CD4-positive, alpha-beta T cell treated with Interleukin-6 for 4 hours (primary cell): Measurements from ENCODE around the gene PDS5B.

Experiments
- DNase-seq: peaks from one replicate; pipeline ENCODE4 v3.0.0-alpha.2; 2020; ENCODE audit warnings: mixed read lengths

Gene PDS5B

GRCh38 chr13:32589471-32589870, 3.2 kb downstream of the PDS5B start:
- no peak for DNase-seq

GRCh38 chr13:32590266-32590665, 4.0 kb downstream of the PDS5B start:
- DNase-seq, result no peak

DNA sequence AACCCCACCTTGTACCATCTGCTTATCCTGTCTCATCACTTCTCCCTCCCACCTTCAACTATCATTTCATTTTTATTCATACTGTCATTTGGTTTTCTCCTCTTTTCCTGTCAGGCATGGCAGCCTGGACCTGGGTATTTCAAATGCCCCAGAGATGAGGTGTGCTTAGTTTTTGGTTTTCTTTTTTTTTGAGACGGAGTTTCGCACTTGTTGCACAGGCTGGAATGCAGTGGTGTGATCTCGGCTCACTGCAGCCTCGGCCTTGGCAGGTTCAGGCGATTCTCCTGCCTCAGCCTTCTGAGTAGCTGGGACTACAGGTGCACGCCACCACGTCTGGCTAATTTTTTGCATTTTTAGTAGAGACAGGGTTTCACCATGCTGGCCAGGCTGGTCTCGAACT, 5.8 kb downstream of the PDS5B start:
- no peak for DNase-seq

DNA sequence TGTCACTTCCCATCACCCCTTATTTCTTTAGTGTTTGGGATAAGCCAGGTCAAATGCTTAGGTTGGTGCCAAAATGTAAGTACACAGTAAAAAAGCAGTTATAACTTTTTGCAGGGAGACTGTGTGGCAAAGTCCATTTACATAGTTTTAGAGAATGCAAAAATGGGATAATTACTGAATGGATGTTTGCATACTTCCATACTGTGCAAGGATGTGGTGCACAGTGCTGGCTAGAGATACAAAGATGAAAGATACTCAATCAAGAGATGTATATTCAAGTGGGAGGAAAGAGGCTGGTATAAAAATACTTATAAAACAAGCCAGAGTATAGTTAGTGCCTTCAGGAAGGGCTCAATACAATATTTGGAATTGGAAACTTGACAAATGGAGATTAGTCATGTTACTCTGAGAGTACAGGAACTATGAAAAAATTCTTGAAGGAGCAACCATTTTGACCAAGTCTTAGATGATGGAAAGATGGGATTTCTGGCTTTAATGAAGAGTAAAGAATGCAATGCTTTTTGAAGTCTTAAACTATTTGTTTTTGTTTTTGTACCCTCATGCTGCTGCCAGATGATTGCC, 8.0 kb downstream of the PDS5B start:
- DNase-seq, result no peak

DNA sequence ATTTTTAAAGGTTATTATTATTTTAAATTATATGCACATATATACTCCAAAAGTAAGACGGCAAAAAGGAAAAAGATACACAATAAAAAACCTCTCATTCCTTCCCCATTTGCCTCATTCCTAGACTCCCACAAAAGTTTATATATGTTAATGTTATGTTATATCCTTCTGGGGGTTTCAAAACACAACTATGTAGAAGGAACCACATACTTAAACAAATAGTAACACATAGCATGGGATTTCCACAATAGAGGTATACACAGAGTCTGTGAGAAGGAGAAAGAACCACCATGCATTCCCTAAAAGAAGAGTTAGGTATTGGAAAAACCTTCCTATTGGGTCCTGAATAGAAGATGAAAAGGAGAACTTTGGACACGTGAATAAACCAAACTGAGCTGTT, 9.1 kb downstream of the PDS5B start:
- DNase-seq, result no peak

DNA sequence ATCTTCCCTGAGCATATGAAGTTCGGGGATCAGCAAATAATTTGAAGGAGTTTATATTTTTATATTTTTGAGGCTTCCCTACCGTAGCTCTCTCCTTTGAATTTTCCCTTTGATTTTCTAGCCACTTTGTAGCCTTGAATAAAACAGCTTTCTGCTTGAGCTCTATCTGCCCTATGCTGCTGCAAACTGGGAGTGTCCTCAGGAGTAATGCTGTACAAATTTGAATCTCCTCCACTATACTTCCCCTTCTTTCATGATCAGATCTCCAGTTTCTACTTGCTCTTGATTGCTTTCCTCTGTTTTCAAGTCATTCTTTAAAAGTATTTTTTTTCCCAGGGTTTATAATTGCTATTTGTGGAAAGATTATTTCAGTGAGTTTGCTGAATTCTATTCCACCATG, 14.6 kb downstream of the PDS5B start:
- DNase-seq, result no peak

DNA sequence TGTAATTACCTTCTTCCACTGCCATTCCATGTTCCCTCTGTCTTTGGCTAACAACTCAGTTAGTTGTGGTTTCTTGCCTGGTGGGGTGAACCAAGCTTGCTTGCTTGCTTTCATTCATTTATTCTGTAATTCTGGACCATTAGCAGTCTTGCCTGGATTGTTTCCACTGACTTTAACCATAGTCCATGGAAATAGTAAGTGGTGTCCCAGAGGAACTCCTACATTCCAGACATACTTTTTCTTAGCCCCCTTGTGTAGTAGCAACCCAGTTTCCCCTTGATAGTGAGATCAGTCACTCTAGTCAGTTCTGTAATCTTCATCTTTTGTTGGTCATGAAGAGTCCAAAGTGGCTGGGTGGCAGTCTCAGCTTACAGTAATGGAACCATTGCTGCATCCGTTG, 23.2 kb downstream of the PDS5B start:
- no peak for DNase-seq

DNA sequence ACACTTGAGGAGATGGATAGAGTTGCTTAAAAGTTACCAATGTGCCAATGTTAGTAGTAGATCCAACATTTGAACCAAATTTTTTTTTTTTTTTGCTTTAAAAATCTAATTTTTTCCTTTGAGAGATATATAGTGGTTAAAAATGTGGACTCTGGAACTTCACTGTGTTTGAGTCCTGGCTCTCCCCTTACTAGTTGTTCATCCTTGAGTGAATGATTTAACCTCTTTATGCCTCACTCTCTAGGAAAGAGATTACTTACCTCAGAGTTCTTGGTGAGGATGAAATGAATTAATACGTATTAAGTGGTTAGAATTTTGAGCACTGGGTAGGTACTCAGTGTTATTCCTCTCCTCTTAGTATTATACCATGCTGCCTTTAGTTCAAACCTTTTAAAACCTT, 24.3 kb downstream of the PDS5B start:
- no peak for DNase-seq

- DNase-seq, result no peak
These were observed 24.7 kb downstream of the PDS5B start for GRCh38 chr13:32610977-32611376.

- DNase-seq, result no peak
These were observed 30.7 kb downstream of the PDS5B start for GRCh38 chr13:32616883-32617511.

GRCh38 chr13:32622827-32623226, 36.6 kb downstream of the PDS5B start:
- no peak for DNase-seq

DNA sequence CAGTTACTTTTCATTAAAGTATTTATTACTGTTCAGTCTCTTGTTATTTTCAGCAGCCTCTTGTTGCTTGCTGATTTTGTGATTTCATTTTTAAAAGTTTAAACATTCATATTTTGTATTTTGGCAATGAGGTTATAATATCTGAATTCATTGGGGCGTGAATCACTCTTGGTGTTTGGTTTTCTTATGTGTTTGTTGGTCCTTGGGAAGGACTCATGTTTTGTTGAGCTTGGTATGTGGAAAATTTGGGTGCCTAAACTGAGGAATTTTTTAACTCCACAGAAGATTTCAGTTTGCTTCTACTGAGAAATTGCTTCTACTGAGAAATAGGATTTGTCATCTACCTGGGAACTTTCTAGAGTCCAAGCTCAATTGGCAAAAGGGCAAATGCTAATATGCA, 38.2 kb downstream of the PDS5B start:
- DNase-seq, result no peak

DNA sequence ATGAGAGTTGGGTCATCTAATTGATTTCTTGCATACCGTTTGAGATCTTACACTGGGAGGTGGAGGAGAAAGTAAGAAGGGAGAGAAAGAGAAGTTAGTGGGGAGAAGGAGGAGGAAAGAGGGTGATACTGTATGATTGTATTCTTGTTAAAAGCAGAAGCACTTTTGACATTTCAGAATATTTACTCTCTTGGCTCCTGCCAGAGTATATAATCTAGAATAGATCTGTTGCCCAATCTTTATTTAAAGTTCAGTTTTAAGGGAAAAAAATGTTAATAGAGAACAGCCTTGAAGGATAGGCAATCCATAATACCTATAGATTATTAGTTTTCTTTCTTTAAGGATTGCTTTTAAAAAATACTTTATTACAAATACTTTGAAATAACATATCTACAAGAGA, 41.5 kb downstream of the PDS5B start:
- DNase-seq, result no peak

- DNase-seq, result no peak
These were observed 43.1 kb downstream of the PDS5B start for GRCh38 chr13:32629313-32629712.

DNA sequence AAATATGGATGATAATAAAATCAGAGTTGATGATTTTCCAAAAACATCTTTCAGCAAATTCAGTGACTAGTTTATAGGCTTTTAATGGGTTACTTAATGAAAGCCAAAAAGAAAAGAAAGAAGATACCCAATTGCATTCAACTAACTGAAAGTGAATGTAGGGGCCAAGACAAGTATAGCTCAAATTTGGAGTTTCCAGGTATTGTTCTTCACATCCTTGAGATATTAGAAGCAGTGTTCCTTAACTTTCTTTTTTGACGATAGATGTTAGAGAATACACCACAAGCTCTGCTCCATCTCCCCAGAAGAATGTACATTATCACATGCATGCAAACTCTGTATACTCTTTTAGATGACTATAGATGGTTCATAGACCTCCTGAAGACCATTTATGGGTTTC, 43.6 kb downstream of the PDS5B start:
- DNase-seq, result no peak

DNA sequence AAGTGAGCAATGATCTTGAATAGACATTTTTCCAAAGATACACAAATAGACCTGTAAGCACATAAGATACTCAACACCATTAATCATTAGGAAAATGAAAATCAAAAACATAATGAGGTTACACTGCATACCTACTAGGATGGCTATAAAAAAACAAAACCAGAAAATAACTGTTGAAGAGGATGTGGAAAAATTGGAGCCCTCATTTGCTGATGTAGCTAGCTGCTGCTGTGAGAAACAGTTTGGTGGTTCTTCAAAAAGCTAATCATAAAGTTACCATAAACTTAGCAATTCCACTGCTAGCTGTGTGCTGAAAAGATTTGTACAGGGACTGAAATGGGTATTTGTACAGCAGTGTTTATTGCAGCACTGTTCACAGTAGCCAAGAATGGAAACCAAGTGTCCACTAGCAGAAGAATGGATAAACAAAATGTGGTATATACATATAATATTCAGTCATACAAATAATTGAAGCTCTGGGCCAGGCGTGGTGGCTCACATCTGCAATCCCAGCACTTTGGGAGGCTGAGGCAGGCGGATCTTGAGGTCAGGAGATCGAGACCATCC, 46.2 kb downstream of the PDS5B start:
- DNase-seq, result no peak

GRCh38 chr13:32636711-32637110, 50.5 kb downstream of the PDS5B start:
- no peak for DNase-seq

DNA sequence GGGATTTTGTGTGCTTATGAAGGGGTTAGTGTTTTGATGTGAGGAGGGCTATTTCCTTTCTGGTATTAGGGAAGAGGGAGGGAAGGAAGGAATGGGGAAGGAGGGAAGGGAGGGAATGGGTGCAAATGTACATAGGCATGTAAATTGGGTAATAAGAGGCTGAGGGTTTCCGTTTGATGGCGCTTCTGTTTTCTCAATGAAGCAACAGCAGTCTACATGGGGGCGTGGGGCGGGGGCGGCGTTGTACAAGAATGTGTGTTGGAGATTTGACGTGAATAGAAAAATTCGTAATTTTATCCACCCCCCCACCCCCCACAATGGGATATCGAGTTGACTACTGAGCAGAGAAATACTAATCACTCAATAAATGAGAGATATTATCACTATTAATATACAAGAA, 52.5 kb downstream of the PDS5B start:
- DNase-seq, result no peak

- DNase-seq, result peak; percentile 67
These were observed 53.4 kb downstream of the PDS5B start for GRCh38 chr13:32639502-32640105.

- DNase-seq, result no peak
These were observed 56.1 kb downstream of the PDS5B start for GRCh38 chr13:32642316-32642715.

GRCh38 chr13:32642858-32643257, 56.6 kb downstream of the PDS5B start:
- DNase-seq, result no peak

- DNase-seq, result peak; percentile 2
These were observed 59.6 kb downstream of the PDS5B start for GRCh38 chr13:32645854-32646253.

DNA sequence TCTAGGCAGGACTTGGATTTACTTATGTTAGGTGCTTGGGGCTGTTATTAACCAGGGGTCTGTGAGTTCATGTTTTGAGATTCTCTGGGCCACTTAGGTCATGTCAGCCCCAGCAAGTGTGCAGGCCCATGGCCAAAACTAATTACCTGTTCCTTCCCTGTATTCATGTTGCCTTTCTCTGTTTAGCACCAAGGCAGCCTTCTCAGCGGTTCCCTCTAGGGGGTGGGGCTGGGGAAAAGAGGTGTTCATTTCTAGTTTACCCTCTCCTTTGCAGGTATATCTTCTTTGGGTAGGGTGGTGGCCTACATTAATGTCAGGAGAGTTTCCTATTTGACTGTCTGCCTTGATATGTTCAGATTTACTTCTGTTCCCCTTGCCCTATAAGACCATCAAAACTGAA, 61.7 kb downstream of the PDS5B start:
- DNase-seq, result peak; percentile 3

DNA sequence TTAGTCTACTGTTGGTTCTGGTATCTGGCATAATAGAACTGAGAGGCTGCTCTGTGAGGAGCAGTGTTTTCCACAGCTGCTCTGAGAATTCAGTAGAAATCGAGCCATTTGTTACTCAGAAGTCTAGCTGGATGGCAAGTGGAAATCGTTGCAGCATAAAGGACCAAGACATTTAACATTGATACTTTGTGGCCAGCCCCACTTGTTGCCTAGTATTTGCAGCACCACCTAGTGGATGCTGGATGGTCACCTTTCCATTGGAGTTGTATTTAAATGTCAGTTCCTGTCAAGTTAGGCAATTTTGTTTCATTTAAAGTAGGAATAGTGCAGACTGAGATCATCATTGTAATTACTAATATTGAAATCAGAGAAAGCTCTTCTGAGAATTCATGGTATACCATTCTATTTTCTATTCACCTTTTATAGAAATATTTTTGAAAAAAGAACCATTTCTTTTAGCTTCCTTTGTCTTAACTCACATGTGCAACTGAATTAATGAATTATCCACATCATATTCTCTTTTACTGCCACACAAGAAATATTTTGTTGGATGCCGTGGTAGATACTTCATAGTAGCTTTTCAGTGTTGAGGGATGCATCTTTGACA, 64.6 kb downstream of the PDS5B start:
- DNase-seq, result peak; percentile 69
